ENCODE results near the gene SPATA19. TPM values are rescaled to one million over a fixed set of nuclear protein-coding genes. Genes with fewer than 3 reads are reported as not detected.
"Not testable (repeated sequence)": the region's sequence is repeated elsewhere in the genome, so short reads cannot be mapped to it uniquely, and the experiment has no call there.

Gene SPATA19
- total RNA-seq (2014; rRNA removed; shearing (Covaris generic); ENCODE audit: low replicate concordance), result not detected in 2 replicates

GRCh38 chr11:133845413-133845812 lies at the start of gene SPATA19:
TSS of gene SPATA19 (minus strand) at chr11:133845513. CDS start at chr11:133845446, 67 bp downstream.
- no peak for DNase-seq
- Histone ChIP-seq H3K27me3 (peaks cover 5% of the 10 kb centered on the region; the same call in 1 of the 2 replicates), H3K36me3 (no peaks in the 10 kb centered on the region), H3K4me3 (no peak within 1 kb of the TSS), H3K9me3 (no peaks in the 10 kb centered on the region; the same call in 1 of the 2 replicates)

GRCh38 chr11:133895061-133895479 lies 49.8 kb upstream of the SPATA19 start:
- Histone ChIP-seq H3K36me3 (no peaks in the 10 kb centered on the region), H3K4me3 (no peak overlapping the region), H3K27me3 (no peaks in the 10 kb centered on the region), H3K9me3 (no peaks in the 10 kb centered on the region)
- no peak for DNase-seq

GRCh38 chr11:133893381-133893780 lies 48.1 kb upstream of the SPATA19 start:
- 0 out of 2 replicates have a peak, but pooled peaks cover 2% of the 10 kb centered on the region for H3K27me3 ChIP-seq
- DNase-seq, result no peak
- no peaks in the 10 kb centered on the region for H3K9me3 ChIP-seq
- H3K36me3 ChIP-seq, result no peaks in the 10 kb centered on the region
- no peak overlapping the region for H3K4me3 ChIP-seq

GRCh38 chr11:133892584-133893380 lies 47.5 kb upstream of the SPATA19 start:
- Histone ChIP-seq H3K9me3 (no peaks in the 10 kb centered on the region), H3K36me3 (no peaks in the 10 kb centered on the region)
- DNase-seq, result no peak

GRCh38 chr11:133892126-133892525 lies 46.8 kb upstream of the SPATA19 start:
- no peaks in the 10 kb centered on the region for H3K36me3 ChIP-seq
- 0 out of 2 replicates have a peak, but pooled peaks cover 4% of the 10 kb centered on the region for H3K27me3 ChIP-seq
- no peak overlapping the region for H3K4me3 ChIP-seq
- H3K9me3 ChIP-seq, result no peaks in the 10 kb centered on the region
- no peak for DNase-seq

More at GRCh38 chr11:133892584-133893380, 47.5 kb upstream of the SPATA19 start:
- Histone ChIP-seq H3K27me3 (0 out of 2 replicates have a peak, but pooled peaks cover 4% of the 10 kb centered on the region), H3K4me3 (no peak overlapping the region)

- Histone ChIP-seq H3K9me3 (no peaks in the 10 kb centered on the region), H3K27me3 (0 out of 2 replicates have a peak, but pooled peaks cover 4% of the 10 kb centered on the region), H3K36me3 (no peaks in the 10 kb centered on the region), H3K4me3 (no peak overlapping the region)
- DNase-seq, result no peak
These were observed 44.6 kb upstream of the SPATA19 start for GRCh38 chr11:133889893-133890292.

GRCh38 chr11:133889188-133889587 lies 43.9 kb upstream of the SPATA19 start:
- 0 out of 2 replicates have a peak, but pooled peaks cover 4% of the 10 kb centered on the region for H3K27me3 ChIP-seq
- H3K36me3 ChIP-seq, result no peaks in the 10 kb centered on the region
- no peak overlapping the region for H3K4me3 ChIP-seq
- DNase-seq, result no peak
- no peaks in the 10 kb centered on the region for H3K9me3 ChIP-seq

- DNase-seq, result no peak
- Histone ChIP-seq H3K4me3 (no peak overlapping the region), H3K36me3 (no peaks in the 10 kb centered on the region), H3K27me3 (0 out of 2 replicates have a peak, but pooled peaks cover 4% of the 10 kb centered on the region), H3K9me3 (no peaks in the 10 kb centered on the region)
These were observed 42.5 kb upstream of the SPATA19 start for GRCh38 chr11:133887692-133888332.

- Histone ChIP-seq H3K27me3 (0 out of 2 replicates have a peak, but pooled peaks cover 4% of the 10 kb centered on the region), H3K36me3 (no peaks in the 10 kb centered on the region), H3K9me3 (peaks cover 2% of the 10 kb centered on the region; the same call in 1 of the 2 replicates), H3K4me3 (no peak overlapping the region)
- DNase-seq, result no peak
These were observed 40.7 kb upstream of the SPATA19 start for GRCh38 chr11:133886029-133886428.

GRCh38 chr11:133872160-133872559 lies 26.8 kb upstream of the SPATA19 start:
- Histone ChIP-seq H3K36me3 (no peaks in the 10 kb centered on the region), H3K9me3 (no peaks in the 10 kb centered on the region), H3K4me3 (no peak overlapping the region), H3K27me3 (no peaks in the 10 kb centered on the region)
- DNase-seq, result no peak

- Histone ChIP-seq H3K9me3 (no peaks in the 10 kb centered on the region), H3K27me3 (no peaks in the 10 kb centered on the region), H3K36me3 (no peaks in the 10 kb centered on the region), H3K4me3 (no peak overlapping the region)
- DNase-seq, result no peak
These were observed 22.1 kb upstream of the SPATA19 start for GRCh38 chr11:133867456-133867855.

- DNase-seq, result no peak
- Histone ChIP-seq H3K36me3 (no peaks in the 10 kb centered on the region), H3K27me3 (peaks cover 10% of the 10 kb centered on the region; the same call in 1 of the 2 replicates), H3K4me3 (no peak overlapping the region), H3K9me3 (no peaks in the 10 kb centered on the region)
These were observed 20.2 kb upstream of the SPATA19 start for GRCh38 chr11:133865466-133865865.

- H3K27me3 ChIP-seq, result peaks cover 13% of the 10 kb centered on the region; the same call in 1 of the 2 replicates
- no peak overlapping the region for H3K4me3 ChIP-seq
- no peaks in the 10 kb centered on the region for H3K36me3 ChIP-seq
- no peak for DNase-seq
- no peaks in the 10 kb centered on the region for H3K9me3 ChIP-seq
These were observed 19.4 kb upstream of the SPATA19 start for GRCh38 chr11:133864756-133865155.

- peaks cover 19% of the 10 kb centered on the region; the same call in 1 of the 2 replicates for H3K27me3 ChIP-seq
- no peaks in the 10 kb centered on the region for H3K9me3 ChIP-seq
- DNase-seq, result no peak
- no peak overlapping the region for H3K4me3 ChIP-seq
- no peaks in the 10 kb centered on the region for H3K36me3 ChIP-seq
These were observed 14.8 kb upstream of the SPATA19 start for GRCh38 chr11:133860151-133860550.

- not testable (repeated sequence) for H3K4me3 ChIP-seq, H3K27me3 ChIP-seq, H3K9me3 ChIP-seq, DNase-seq, H3K36me3 ChIP-seq
These were observed 9.1 kb upstream of the SPATA19 start for GRCh38 chr11:133854330-133854960.

- no peak for DNase-seq
- H3K36me3 ChIP-seq, result no peaks in the 10 kb centered on the region
- H3K9me3 ChIP-seq, result no peaks in the 10 kb centered on the region; the same call in 1 of the 2 replicates
- H3K27me3 ChIP-seq, result peaks cover 5% of the 10 kb centered on the region; the same call in 1 of the 2 replicates
- H3K4me3 ChIP-seq, result no peak overlapping the region
These were observed 1.1 kb downstream of the SPATA19 start for GRCh38 chr11:133844217-133844616.
